GM19372 (cell line): ENCODE data around the gene F7.

Source experiments
- ATAC-seq: cut with Tn5 transposase; IDR thresholded peaks from one replicate; pipeline ENCODE4 v1.9.1; 2021; ENCODE audit warnings: mild to moderate bottlenecking, low read depth, moderate library complexity; ENCODE audit not compliant: unreplicated experiment

The F7 gene

DNA sequence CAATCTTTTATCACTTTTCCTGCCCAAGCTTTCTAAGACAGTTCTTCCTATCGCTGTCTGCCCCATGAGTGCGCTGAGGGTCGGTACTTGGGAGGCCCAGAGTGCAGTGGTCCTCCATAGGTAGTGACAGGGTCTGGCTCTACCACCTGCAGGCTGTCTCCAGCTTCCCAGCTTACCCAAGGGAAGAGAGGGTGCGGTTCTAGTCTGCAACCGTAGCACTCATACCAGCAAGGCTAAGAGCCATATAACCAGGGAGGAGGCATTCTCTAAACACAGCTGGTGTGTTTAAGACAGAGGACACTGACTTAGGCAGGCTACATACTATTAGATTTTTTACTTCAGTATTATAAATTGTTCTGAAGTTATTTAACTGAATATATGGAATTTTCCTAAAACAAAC lies 61.1 kb downstream of the F7 start:
- no peak for ATAC-seq

DNA sequence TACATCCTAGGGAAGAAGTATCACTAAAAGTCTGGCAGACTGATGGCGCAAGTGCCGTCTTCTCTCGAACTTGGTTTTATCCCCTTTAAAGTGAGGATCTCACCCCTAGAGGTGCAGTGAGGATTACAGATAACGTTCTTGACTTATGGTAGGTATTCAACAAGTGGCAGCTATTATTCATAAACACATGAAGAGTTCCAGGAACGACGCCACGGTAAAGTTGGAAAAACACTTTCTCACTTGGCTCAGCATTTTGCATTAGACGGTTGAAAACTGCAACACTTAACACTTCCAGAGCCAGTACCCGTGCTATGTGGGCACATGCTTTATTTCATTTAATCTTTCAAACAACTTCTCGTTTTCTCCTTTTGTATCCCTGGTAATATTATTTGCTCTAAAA lies 61.6 kb downstream of the F7 start:
- ATAC-seq: no peak

DNA sequence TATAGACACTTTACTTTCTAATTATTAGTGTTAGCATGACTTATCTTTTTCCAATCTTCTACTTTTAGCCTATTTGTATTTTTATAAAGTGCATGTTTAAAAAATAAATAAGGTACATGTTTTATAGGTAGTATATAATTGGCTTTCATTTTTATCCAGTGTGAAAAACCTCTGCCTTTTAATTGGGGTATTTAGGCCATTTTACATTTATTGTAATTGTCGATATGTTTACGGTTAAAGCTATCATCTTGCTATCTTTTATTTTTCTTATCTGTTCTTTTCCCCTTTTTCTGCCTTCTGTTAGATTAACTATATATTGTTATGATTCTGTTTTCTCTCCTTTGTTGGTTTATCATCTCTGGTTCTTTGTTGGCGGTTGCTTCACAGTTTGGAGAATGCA lies 62.0 kb downstream of the F7 start:
- ATAC-seq: no peak

DNA sequence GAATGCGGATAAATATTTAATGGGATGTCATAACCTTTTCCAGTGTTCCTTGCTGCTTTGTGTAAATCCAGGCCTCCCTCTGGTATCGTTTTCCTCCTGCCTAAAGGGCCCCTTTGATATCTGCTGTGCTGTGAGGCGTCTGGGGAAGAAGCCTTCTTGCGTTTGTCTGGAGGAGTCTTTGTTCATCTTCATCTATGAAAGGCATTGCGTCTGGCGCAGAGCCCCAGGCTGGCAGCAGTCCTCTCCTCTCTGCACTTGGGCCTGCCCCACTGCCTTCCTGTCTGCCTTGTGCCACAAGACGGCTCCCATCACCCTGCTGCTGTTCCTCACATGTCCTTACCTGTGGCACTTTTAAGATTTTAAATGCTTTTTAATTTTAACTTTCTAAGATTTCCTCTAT lies 62.6 kb downstream of the F7 start:
- ATAC-seq: no peak

DNA sequence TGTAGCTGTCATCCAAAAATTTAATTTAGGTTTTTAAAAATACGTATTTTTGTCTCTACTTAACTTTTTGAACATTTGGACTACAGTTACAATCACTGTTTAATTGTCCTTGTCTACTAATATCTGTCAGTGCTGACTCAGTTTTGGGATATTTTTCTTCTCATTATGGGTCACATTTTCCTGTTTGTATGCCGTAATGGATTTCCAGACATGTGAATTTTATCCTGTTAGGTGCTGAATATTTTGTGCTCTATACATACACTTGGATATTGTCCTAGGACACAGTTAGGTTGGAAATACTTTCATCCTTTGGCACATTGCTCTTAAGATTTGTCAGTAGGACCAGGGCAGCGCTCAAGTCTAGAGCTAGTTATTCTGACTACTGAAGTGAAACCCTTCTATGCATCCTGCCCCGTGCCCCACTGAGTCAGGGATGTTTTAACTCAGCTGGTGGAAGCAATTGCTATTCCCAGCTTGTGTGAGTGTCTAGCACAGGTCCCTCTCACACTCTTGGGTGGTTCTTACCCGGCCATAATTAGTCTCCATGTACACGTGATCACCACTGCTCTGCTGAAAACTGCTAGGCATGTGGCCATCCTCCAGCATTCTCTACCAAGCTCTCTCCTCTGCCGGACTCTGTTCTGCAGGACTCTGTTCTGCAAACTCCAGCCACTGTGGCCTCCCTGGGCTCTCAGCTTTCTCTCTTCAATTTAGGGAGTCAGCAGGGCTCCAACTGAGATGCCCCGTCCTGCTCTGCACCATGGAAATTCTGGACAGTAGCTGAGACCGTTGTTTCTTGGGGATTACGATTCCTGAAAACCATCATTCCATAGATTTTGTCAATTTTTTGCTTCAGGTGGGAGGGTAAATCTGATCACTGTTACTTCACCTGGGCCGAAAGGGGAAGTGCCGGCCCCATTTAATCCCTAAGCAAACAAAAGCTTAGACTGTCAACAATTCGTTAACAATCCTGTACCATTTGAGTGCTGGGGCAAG lies 64.0 kb downstream of the F7 start:
- no peak for ATAC-seq
